Motor neuron (in vitro differentiated cells): ENCODE data around the gene ACAN. TPM values are rescaled to one million over a fixed set of nuclear protein-coding genes. Genes with fewer than 3 reads are reported as not detected.
"Not testable (repeated sequence)": the region's sequence is repeated elsewhere in the genome, so short reads cannot be mapped to it uniquely, and the experiment has no call there.

Experiments
- ATAC-seq, 8 experiments: fragments of 200-7000 bp; cut with Tn5 transposase; replicated peaks in 6 of 8; 2 replicates each; pipeline ENCODE4 v1.8.0; 2021; ENCODE audit warnings: mild to moderate bottlenecking in 8 of 8, moderate library complexity in 8 of 8
- H3K27ac ChIP-seq, 2 donors: fragments of 250-450 bp; sonication (Bioruptor Pico); 2 replicates each; pipeline ENCODE4 v1.9.0; 2021; ENCODE audit warnings: antibody characterized with exemption in 2 of 2, mild to moderate bottlenecking in 2 of 2, moderate library complexity in 1 of 2
- H3K4me1 ChIP-seq, 2 donors: fragments of 250-450 bp; sonication (Bioruptor Pico); replicated peaks in 1 of 2; 2 replicates each; pipeline ENCODE4 v1.6.1; 2021; ENCODE audit warnings: antibody characterized with exemption in 2 of 2, mild to moderate bottlenecking in 2 of 2, moderate library complexity in 1 of 2
- H3K4me3 ChIP-seq, 5 donors: fragments of 250-450 bp; sonication (Bioruptor Pico); 2 replicates each; pipeline ENCODE4 v1.9.0; 2021; ENCODE audit warnings: antibody characterized with exemption in 5 of 5, mild to moderate bottlenecking in 5 of 5, moderate library complexity in 4 of 5
- WGBS, 10 experiments: fragments of 450-650 bp; shearing (Covaris generic); methylation state at CpG; one replicate each; pipeline ENCODE4 v1.0.0; 2022; 5-methylcytosine and 5-hydroxymethylcytosine counted together
- in situ Hi-C, 9 experiments: fragments of 400-800 bp; cut with MboI; loops; one replicate each; pipeline ENCODE4 v1.15.0; 2021; ENCODE audit warnings: low sequenced_read_pairs in 9 of 9, low pct_unique_long_range_greater_than_20kb in 2 of 9; ENCODE audit not compliant: unreplicated experiment in 9 of 9
- total RNA-seq, 8 experiments: library from RNA; unstranded; fragments of 300-600 nt; gene quantifications; 2 replicates each; pipeline versions ENCODE4 v1.2.3 to v1.2.4, GENCODE V29; 2022

ACAN gene
- total RNA-seq, 8 experiments from 2014 or later: under 0.01 to 1.1 (median 0.24) TPM; not detected in 1

DNA sequence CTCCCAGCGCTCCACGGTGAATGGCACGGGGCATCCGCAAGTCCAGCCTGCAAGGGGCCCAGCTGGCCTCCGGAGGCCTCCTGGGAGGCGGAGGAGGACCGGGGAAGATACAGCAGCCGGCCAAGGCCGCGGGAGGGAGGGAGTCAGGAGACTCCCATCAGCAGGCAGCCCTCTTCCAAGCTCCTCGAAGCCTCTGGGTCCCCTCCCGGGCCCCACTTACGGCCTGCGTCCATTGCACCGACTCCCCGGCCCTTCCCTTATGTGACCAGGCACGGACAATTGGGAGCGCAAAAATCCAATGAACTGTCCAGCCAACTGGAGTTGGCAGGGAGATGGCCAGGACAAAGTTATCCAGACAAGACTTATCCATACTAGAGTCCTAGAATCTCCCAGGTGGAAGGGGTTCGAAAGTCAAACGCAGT, 109.3 kb downstream of the ACAN start:
- peak; percentile 7 to 42 (median 24) for ATAC-seq
- Histone ChIP-seq H3K4me3 (peak overlapping the region; percentile 28 to 57 (median 44)), H3K4me1 (peaks cover 19 to 23% of the 10 kb centered on the region in 2 donors), H3K27ac (no peak overlapping the region)
- 0 to 13% (median 8%) methylated on average over 1 to 3 of the region's 20 CpGs; no CpG with 5 or more reads in 6 of the 10 experiments for WGBS, 10 experiments
- in situ Hi-C loops: loop anchor here in 3 of 9 experiments (25.0 kb wide), 2 partner anchors 100 to 275 kb away; no protein-coding TSS in a partner anchor

DNA sequence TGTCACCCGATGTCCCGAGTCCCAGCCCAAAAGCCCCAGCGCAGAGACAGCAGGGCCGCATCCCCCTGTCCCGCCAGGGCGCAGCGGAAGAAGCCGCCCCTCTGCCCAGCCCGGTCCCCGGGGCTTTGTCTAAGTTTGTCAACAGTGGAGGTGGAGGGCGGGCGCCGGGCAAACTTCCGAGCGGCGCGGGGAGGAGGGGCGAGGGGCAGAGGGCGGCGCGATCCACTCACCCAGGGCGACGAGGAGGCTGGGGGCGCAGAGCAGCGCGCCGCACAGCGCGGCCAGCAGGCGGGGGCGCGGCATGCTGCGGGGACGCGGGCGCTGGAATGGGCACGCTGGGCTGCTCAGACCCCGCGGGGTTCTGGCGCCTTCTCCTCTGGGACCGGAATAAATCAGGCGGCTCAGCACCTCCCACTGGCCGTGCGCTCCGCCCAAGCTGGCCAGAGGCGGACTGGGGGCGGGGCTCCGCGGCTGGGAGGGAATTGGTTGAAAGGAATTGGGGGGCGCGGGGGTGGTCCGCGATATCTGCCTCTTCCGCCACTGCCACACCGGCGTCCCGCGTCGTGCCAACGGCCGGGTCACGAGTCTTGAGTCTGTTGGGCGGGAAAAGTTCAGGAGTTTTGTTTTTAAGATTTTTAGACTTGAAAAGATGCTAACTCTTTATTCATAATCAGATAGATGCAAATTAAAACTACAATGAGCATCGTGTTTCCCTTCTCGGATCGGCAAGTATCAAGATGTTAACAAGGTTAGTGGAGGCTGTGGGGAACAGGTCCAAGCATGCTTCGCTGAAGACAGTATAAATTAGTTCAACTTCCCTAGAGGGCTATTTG, 110.0 kb downstream of the ACAN start, which contains the start of gene MFGE8:
MFGE8 (minus strand) TSS at position 363 of the 833 bp plus-strand sequence; CDS start at position 303, 60 bp downstream.
- H3K27ac ChIP-seq: no peak within 1 kb of the TSS
- peak within 1 kb of the TSS; percentile 28 to 57 (median 44) for H3K4me3 ChIP-seq
- WGBS, 10 experiments: 0 to 28% (median 9%) methylated on average over 1 to 4 of the region's 67 CpGs; no CpG with 5 or more reads in 4 of the 10 experiments
- peaks cover 19 to 23% of the 10 kb centered on the region in 2 donors for H3K4me1 ChIP-seq
- in situ Hi-C loops: loop anchor here in 3 of 9 experiments (25.0 kb wide), 2 partner anchors 99 to 274 kb away; no protein-coding TSS in a partner anchor
- peak; percentile 74 to 93 (median 90) for ATAC-seq

- WGBS, 10 experiments: 39 to 94% (median 82%) methylated on average over 2 to 4 of the region's 4 CpGs; no CpG with 5 or more reads in 1 of the 10 experiments
- Histone ChIP-seq H3K4me1 (peaks cover 19 to 20% of the 10 kb centered on the region in 2 donors), H3K4me3 (peak overlapping the region in 4 of 5 donors; percentile 28 to 57 (median 46)), H3K27ac (no peak overlapping the region)
- in situ Hi-C loops: loop anchor here in 3 of 9 experiments (25.0 kb wide), 2 partner anchors 98 to 273 kb away; no protein-coding TSS in a partner anchor
- ATAC-seq: no peak
Measured at GRCh38 chr15:88913850-88914169, 110.6 kb downstream of the ACAN start.

- Histone ChIP-seq H3K4me1 (peaks cover 11 to 12% of the 10 kb centered on the region in 2 donors), H3K27ac (no peak overlapping the region), H3K4me3 (no peak overlapping the region)
- 33 to 93% (median 85%) methylated on average over 2 to 8 of the region's 10 CpGs; no CpG with 5 or more reads in 5 of the 10 experiments for WGBS, 10 experiments
- no peak for ATAC-seq
- in situ Hi-C loops: loop anchor here in 3 of 9 experiments (25.0 kb wide), 2 partner anchors 97 to 272 kb away; no protein-coding TSS in a partner anchor
Measured at GRCh38 chr15:88915354-88915753, 112.1 kb downstream of the ACAN start.

- no peak overlapping the region for H3K27ac ChIP-seq
- H3K4me3 ChIP-seq: no peak overlapping the region
- no peak for ATAC-seq
- WGBS, 10 experiments: 75 to 100% (median 94%) methylated on average over 1 to 5 of the region's 5 CpGs; no CpG with 5 or more reads in 1 of the 10 experiments
- peaks cover 0 to 2% of the 10 kb centered on the region in 2 donors for H3K4me1 ChIP-seq
- in situ Hi-C loops: loop anchor here in 3 of 9 experiments (25.0 kb wide), 2 partner anchors 95 to 270 kb away; no protein-coding TSS in a partner anchor
Measured at GRCh38 chr15:88917760-88918159, 114.5 kb downstream of the ACAN start.

- WGBS, 10 experiments: 0 to 93% (median 66%) methylated on average over 1 to 4 of the region's 4 CpGs; no CpG with 5 or more reads in 4 of the 10 experiments
- Histone ChIP-seq H3K4me1 (peaks cover 0 to under 1% of the 10 kb centered on the region in 2 donors), H3K4me3 (no peak overlapping the region), H3K27ac (no peak overlapping the region)
- ATAC-seq: peak in 6 of 8 experiments; percentile 15 to 99 (median 68)
- in situ Hi-C loops: loop anchor here in 3 of 9 experiments (25.0 kb wide), 2 partner anchors 94 to 269 kb away; no protein-coding TSS in a partner anchor
Measured at GRCh38 chr15:88918738-88919137, 115.5 kb downstream of the ACAN start.

DNA sequence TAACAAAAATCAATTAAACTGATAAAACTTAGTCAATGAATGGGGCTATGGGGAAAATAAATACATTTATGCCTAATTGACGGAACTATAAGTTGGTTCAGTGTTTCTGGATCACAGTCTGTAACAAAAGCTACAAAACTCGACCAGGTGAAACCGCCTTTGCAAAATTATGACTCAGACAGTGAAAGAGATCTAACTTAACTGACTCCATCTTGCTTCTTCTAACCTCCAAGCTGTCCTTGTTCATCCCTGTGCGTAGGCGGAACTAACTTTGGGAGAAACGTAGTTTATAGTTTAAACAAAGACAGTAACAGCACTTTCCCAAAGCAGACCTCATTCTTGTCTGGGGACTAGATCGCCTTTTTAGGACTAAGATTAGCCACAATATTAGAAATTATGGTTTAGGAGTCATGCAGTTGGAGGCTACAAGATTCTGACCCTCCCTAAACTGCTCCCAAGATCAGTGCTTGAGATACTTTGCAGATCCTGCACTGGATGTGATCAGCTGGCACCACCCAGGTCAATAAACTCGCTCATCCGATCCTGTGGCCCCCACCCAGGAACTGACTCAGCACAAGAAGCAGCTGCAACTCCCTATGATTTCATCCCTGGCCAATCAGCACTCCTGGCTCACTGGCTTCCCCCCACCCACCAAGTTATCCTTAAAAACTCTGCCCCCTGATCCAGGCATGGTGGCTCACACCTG, 117.1 kb downstream of the ACAN start:
- peak in 1 of 8 experiments; percentile 49 for ATAC-seq
- 61 to 94% (median 90%) methylated on average over 1 to 9 of the region's 9 CpGs; no CpG with 5 or more reads in 1 of the 10 experiments for WGBS, 10 experiments
- Histone ChIP-seq H3K4me3 (no peak overlapping the region), H3K4me1 (no peaks in the 10 kb centered on the region), H3K27ac (no peak overlapping the region)
- in situ Hi-C loops: loop anchor here in 3 of 9 experiments (25.0 kb wide), 2 partner anchors 92 to 267 kb away; no protein-coding TSS in a partner anchor

GRCh38 chr15:88920892-88921435, 117.7 kb downstream of the ACAN start:
- WGBS, 10 experiments: 39 to 96% (median 82%) methylated on average over 4 to 7 of the region's 12 CpGs; no CpG with 5 or more reads in 2 of the 10 experiments
- not testable (repeated sequence) for H3K27ac ChIP-seq, H3K4me3 ChIP-seq, H3K4me1 ChIP-seq
- peak in 2 of 8 experiments; percentile 25 to 35 for ATAC-seq
- in situ Hi-C loops: loop anchor here in 3 of 9 experiments (25.0 kb wide), 2 partner anchors 91 to 266 kb away; no protein-coding TSS in a partner anchor

Other genes starting within 250 kb of the ACAN start
- gene AEN, start 182.1 kb upstream of the ACAN start, total RNA-seq: 10 to 100 TPM; 15.0 to 65.1 (median 43.1) TPM
- gene ISG20, start 164.4 kb upstream of the ACAN start, total RNA-seq: 10 to 100 TPM in 2 of 8 experiments, 1 to 10 TPM in 3, under 1 TPM in 3; 0.69 to 12.9 (median 2.5) TPM
- 1 to 10 TPM in 5 of 8 experiments, under 1 TPM in 3; 0.16 to 2.6 (median 1.2) TPM for gene HAPLN3, start 92.1 kb downstream of the ACAN start, total RNA-seq
- gene MFGE8, start 109.9 kb downstream of the ACAN start, total RNA-seq: 10 to 100 TPM in 6 of 8 experiments, 1 to 10 TPM in 2; 7.4 to 60.1 (median 33.8) TPM